GM18907 (cell line): ENCODE measurements around the gene GRB10.
"Not testable (repeated sequence)": the region's sequence is repeated elsewhere in the genome, so short reads cannot be mapped to it uniquely, and the experiment has no call there.

Experiments used
- ATAC-seq: cut with Tn5 transposase; IDR thresholded peaks from one replicate; pipeline ENCODE4 v1.9.1; 2021; ENCODE audit warnings: mild to moderate bottlenecking, moderate library complexity; ENCODE audit not compliant: unreplicated experiment

Gene GRB10

DNA sequence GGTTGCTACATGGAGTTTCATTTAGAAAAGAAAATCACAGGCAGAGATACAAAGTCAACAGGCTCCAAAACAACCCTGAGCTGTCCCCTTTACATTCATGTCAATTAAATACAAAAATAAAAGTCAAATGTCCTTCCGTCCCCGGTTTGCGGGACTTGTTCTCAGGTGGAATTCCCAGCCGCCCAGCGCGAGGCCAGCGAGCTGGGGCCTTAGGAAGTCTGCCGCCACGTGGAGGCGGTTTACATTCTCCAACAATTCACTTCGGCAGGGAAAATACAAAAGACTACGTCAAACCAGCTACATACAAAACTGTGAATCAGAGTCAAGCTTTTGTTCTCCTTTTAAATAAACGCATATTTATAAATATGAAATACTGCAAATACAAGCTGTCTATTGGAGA is 192.2 kb downstream of the GRB10 start:
- ATAC-seq = no peak

DNA sequence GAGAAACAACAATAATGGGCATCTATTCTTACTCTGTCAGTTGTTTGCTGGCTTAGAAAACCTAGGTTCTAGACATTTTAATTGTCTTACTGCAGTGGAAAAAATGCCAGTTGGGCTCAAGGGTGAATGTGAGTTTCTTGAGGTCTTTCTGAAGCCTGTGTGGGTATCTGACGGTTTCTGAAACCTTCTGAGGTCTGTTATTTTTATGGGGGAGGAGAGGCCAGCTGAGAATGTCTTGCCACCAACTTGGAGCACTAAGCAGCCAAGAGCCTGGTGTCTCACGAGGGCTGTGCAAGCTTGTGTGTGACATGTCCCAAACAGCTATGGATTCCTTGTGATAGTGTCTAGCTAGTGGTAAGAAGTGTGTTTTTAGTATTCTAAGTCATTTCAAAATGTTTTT is 193.3 kb downstream of the GRB10 start:
- ATAC-seq = peak; percentile 34

- ATAC-seq = no peak
These were observed 193.8 kb downstream of the GRB10 start for GRCh38 chr7:50588937-50589336.

- ATAC-seq = no peak
These were observed 195.0 kb downstream of the GRB10 start for GRCh38 chr7:50587737-50588136.

DNA sequence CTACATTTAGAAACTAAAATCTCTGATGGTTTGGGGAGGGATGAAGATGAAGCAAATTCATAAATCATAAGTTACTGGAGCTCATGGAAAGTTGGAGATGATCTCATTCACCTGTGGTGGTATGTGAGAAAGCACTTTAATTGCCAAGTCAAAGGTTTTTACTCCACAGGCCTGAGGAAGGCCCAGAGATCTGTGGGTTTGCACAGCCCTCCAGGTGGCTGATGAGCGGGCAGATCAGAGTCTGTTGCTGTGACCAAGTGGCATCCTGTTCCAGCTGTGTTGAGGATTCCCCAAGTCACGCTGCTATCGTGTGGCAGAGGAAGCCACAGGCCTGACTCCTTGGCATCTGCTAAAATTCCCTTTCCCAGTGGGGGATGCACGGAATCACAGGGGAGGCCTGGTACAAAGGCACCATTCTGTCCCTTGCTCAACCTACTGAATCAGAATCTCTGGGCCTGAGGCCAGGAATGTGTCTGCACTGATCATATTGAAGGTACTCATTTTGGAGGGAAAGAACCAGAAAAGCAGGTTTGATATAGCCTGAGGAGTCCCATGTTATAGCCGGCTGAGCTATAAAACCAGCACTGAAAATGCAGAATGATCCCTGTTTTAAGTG is 197.8 kb downstream of the GRB10 start:
- no peak for ATAC-seq

- ATAC-seq = no peak
These were observed 198.3 kb downstream of the GRB10 start for GRCh38 chr7:50584386-50584785.

- ATAC-seq = not testable (repeated sequence)
These were observed 199.4 kb downstream of the GRB10 start for GRCh38 chr7:50583295-50583694.

DNA sequence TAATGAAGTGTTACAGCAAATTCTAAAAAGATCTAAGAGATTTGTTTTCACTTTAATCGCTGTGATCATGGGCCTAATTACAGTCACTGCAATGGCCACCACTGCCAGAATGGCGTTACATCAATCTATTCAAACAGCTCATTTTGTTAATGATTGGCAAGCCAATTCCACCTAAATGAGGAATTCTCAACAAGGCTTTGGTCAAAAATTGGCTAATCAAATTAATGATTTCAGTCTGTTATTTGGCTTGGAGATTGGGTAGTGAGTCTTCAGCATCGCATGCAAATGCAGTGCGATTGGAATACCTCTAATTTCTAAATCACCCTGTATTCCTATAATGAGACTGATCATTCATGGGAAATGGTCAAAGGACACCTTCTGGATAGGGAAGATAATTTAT is 200.4 kb downstream of the GRB10 start:
- not testable (repeated sequence) for ATAC-seq

GRCh38 chr7:50580666-50581065 is 202.0 kb downstream of the GRB10 start:
- ATAC-seq = not testable (repeated sequence)

DNA sequence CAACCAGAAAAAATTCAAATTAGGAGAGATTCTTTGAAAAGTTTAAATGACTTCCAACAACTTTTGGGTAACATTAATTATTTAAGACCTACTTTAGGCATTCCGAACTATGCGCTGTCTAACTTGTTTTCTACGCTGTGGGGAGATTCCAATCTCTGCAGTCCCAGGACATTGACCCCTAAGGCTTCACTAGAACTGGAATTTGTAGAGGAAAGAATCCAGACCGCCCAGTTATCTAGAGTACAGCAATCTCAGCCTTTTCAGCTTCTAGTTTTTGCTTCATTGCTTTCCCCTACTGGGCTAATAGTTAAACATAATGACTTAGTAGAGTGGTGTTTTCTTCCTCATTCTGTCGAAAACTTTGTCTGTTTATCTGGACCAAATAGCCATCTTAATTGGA is 202.6 kb downstream of the GRB10 start:
- no peak for ATAC-seq

DNA sequence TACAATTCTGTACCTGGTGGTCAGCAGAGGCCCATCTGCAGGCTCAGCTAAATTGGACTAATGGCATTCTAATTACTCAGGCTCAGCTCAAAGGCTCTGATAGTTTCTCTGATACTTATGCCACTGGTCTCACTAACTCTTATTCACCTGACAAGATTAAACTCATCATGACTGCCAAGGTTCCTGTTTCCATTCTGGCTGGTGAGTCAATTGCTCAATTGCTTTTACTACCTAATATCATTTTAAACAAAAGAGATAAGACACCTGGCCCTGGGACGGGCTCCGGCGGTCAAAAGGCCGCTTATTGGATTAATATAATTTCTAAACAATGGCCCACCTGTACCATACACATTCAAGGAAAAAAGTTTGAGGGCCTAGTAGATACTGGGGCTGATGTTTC is 204.6 kb downstream of the GRB10 start:
- not testable (repeated sequence) for ATAC-seq

GRCh38 chr7:50577569-50577968 is 205.1 kb downstream of the GRB10 start:
- ATAC-seq = no peak

GRCh38 chr7:50576388-50576787 is 206.3 kb downstream of the GRB10 start:
- not testable (repeated sequence) for ATAC-seq

- no peak for ATAC-seq
These were observed 214.9 kb downstream of the GRB10 start for GRCh38 chr7:50567715-50568261.

DNA sequence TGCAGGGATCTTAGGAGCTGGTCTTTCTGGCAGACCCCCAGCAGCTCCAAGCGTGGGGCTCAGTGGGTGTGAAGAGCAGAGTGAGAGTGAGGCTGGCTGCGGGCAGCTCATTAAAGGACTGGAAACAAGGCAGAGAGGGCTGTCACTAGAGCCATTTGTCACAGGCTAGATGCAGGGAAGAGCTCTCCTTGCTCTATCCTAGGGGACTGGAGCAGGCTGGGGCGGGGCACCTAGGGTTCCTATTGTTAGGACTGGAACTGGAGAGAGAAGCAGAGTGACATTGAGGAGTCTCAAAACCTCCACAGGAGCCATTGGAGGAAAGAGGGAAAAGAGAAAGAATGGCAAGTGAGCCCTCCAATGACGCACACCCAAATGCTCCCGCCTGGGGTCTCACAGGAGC is 216.7 kb downstream of the GRB10 start:
- no peak for ATAC-seq

GRCh38 chr7:50565559-50565916 is 217.2 kb downstream of the GRB10 start:
- ATAC-seq = no peak

- no peak for ATAC-seq
These were observed 217.8 kb downstream of the GRB10 start, which contains the start of gene DDC for GRCh38 chr7:50564640-50565558. DDC (minus strand) TSS chr7:50565405; CDS start chr7:50544085, 21,320 bp downstream.

DNA sequence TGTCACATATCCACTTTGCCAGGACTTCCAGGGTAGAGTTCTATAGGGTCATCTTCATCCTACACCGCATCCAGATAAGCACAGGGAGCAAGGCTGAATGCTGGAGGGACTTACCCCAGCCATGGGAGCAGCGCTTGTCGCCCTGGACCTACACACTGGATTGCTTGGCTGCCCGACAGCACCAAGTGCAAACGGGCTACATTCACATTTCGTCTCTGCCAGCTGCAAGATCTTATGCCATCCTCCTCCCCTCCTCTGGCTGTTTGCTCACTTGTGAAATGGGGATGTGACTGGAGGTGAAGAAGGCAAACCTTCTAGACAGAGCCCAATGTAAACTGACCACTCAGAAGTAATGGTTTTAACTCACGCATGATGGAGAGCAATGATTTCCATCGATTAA is 218.5 kb downstream of the GRB10 start:
- no peak for ATAC-seq

- no peak for ATAC-seq
These were observed 220.6 kb downstream of the GRB10 start for GRCh38 chr7:50562136-50562535.

DNA sequence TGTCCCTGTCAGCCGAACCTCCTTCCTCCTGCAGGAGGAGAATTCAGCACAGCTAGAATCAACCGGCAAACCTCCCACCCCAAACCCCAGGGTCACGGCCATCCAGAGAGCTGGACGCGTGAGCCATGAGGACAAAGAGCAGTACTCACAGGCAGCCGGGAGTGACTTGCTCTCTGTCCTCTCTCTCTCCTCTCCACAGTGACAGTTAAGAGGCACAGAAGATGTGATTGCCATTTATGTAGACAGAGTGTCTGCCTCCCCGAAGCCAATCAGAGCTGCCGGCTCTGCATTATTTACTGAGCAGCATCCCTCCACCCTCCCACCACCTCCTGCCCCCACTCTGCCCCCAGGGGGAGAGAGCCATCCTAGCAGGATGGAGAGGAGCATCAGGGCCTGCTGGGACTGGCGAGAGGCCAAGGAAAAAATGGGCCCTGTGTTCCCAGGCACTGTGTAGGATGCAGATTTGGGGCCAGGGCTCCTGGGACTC is 221.8 kb downstream of the GRB10 start:
- no peak for ATAC-seq

DNA sequence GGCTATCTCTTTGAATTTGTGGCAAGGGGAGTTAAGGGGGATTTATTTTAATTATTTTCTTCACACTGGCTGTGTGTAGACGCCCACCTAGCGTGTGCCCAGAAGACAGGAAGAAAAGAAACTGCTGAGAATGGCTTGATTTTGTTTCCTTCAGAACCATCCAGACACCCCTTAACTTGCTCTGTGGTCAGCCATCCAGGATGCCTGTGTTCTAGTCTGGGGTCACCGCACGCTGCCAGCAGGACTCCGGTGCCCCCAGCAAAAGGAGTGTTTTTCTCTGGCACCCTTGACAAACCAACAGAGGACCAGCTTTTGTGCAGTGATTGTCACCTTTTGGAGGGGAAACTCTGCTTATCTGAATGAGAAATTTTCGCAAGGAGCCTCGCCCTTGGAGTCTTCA is 222.8 kb downstream of the GRB10 start:
- no peak for ATAC-seq
